ENCODE measurements around the gene NSFL1C.
A peak's percentile ranks its signal among the peaks of the same experiment; 100 is the strongest.

NSFL1C gene

GRCh38 chr20:1399678-1400366 lies 66.8 kb downstream of the NSFL1C start:
- 0 out of 2 replicates have a peak, but pooled peaks have one; percentile 26 for TF ChIP-seq EP300 (IDR thresholded peaks at IDR 0.05; ENCODE audit: borderline replicate concordance)

GRCh38 chr20:1398185-1398584 lies 68.5 kb downstream of the NSFL1C start:
- peak; percentile 59 for TF ChIP-seq RAD21 (IDR thresholded peaks at IDR 0.05; ENCODE audit: low read depth)

- TF ChIP-seq CREB1 (IDR thresholded peaks at IDR 0.05; ENCODE audit: low read depth) (no peak), YY1 (IDR thresholded peaks at IDR 0.05; ENCODE audit: low read depth) (no peak), RAD21 (IDR thresholded peaks at IDR 0.05; ENCODE audit: low read depth) (peak; percentile 50), TCF12 (IDR thresholded peaks at IDR 0.05; ENCODE audit: low read depth) (no peak), TEAD4 (IDR thresholded peaks at IDR 0.05) (no peak), USF1 (IDR thresholded peaks at IDR 0.05) (no peak), CEBPB (IDR thresholded peaks at IDR 0.05) (no peak), NFIC (IDR thresholded peaks at IDR 0.05) (no peak), TAF1 (IDR thresholded peaks at IDR 0.05; ENCODE audit: low read depth) (no peak), FOXM1 (IDR thresholded peaks at IDR 0.05; ENCODE audit: borderline replicate concordance, low read depth) (no peak), EP300 (IDR thresholded peaks at IDR 0.05; ENCODE audit: borderline replicate concordance) (no peak)
- TF ChIP-seq, protein P1, sequence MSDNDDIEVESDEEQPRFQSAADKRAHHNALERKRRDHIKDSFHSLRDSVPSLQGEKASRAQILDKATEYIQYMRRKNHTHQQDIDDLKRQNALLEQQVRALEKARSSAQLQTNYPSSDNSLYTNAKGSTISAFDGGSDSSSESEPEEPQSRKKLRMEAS (IDR thresholded peaks at IDR 0.05) = 0 out of 2 replicates have a peak, but pooled peaks have one; percentile 6
Observed at GRCh38 chr20:1397710-1398109, 68.9 kb downstream of the NSFL1C start.

DNA sequence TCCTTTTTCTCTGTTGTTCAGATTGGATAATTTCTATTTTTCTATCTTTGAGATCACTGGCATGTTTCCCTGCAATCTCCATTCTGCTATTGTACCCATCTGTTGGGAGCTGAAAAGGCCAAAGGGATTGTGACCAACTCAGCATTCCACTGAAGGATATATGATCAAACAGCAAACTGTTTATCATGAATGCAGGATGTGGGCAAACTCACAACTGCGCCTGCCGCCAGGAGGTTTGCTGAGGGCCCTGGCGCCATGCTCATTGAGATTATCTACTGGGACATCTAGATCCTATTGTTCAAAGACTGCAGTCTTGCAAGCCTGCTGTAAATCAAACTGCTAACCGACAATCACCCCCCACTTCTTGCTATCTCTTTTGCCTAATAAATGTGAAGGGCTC lies 69.9 kb downstream of the NSFL1C start:
- TF ChIP-seq ZBTB7A (IDR thresholded peaks at IDR 0.05; ENCODE audit: low read depth) (no peak), YY1 (IDR thresholded peaks at IDR 0.05; ENCODE audit: low read depth) (no peak), NFIC (IDR thresholded peaks at IDR 0.05) (no peak), CEBPB (IDR thresholded peaks at IDR 0.05) (no peak), TAF1 (IDR thresholded peaks at IDR 0.05; ENCODE audit: low read depth) (no peak), FOXM1 (IDR thresholded peaks at IDR 0.05; ENCODE audit: borderline replicate concordance, low read depth) (no peak), RAD21 (IDR thresholded peaks at IDR 0.05; ENCODE audit: low read depth) (no peak), TCF12 (IDR thresholded peaks at IDR 0.05; ENCODE audit: low read depth) (no peak), CREB1 (IDR thresholded peaks at IDR 0.05; ENCODE audit: low read depth) (no peak)
- TF ChIP-seq, protein P2, sequence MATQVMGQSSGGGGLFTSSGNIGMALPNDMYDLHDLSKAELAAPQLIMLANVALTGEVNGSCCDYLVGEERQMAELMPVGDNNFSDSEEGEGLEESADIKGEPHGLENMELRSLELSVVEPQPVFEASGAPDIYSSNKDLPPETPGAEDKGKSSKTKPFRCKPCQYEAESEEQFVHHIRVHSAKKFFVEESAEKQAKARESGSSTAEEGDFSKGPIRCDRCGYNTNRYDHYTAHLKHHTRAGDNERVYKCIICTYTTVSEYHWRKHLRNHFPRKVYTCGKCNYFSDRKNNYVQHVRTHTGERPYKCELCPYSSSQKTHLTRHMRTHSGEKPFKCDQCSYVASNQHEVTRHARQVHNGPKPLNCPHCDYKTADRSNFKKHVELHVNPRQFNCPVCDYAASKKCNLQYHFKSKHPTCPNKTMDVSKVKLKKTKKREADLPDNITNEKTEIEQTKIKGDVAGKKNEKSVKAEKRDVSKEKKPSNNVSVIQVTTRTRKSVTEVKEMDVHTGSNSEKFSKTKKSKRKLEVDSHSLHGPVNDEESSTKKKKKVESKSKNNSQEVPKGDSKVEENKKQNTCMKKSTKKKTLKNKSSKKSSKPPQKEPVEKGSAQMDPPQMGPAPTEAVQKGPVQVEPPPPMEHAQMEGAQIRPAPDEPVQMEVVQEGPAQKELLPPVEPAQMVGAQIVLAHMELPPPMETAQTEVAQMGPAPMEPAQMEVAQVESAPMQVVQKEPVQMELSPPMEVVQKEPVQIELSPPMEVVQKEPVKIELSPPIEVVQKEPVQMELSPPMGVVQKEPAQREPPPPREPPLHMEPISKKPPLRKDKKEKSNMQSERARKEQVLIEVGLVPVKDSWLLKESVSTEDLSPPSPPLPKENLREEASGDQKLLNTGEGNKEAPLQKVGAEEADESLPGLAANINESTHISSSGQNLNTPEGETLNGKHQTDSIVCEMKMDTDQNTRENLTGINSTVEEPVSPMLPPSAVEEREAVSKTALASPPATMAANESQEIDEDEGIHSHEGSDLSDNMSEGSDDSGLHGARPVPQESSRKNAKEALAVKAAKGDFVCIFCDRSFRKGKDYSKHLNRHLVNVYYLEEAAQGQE (IDR thresholded peaks at IDR 0.05; ENCODE audit: low read depth) = no peak

DNA sequence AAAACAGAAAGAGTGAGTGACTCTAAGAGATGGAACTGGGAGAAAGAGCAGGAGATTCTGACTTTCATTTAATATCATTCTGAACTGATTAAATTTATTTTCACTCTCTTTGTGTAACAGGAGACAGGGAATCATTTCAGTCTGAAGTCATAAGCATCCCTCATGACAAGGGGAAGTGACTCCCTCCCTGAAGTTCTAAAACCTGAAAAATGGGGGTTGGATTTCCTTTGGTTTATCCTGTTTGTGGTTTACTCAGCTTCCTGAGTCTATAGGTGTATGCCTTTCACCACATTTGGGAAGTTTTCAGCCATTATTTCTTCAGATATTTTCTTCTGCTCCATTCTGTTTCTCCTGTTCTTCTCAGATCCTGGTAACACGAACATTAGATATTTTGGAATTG lies 70.4 kb downstream of the NSFL1C start:
- TF ChIP-seq NFIC (IDR thresholded peaks at IDR 0.05) (no peak), USF1 (IDR thresholded peaks at IDR 0.05) (no peak), CREB1 (IDR thresholded peaks at IDR 0.05; ENCODE audit: low read depth) (no peak), CEBPB (IDR thresholded peaks at IDR 0.05) (no peak), EGR1 (IDR thresholded peaks at IDR 0.05) (no peak), TCF12 (IDR thresholded peaks at IDR 0.05; ENCODE audit: low read depth) (no peak), FOXM1 (IDR thresholded peaks at IDR 0.05; ENCODE audit: borderline replicate concordance, low read depth) (no peak)

GRCh38 chr20:1394686-1395085 lies 72.0 kb downstream of the NSFL1C start:
- TF ChIP-seq EP300 (IDR thresholded peaks at IDR 0.05; ENCODE audit: borderline replicate concordance) (no peak), NFIC (IDR thresholded peaks at IDR 0.05) (no peak), CEBPB (IDR thresholded peaks at IDR 0.05) (no peak), CREB1 (IDR thresholded peaks at IDR 0.05; ENCODE audit: low read depth) (no peak), RAD21 (IDR thresholded peaks at IDR 0.05; ENCODE audit: low read depth) (no peak), USF1 (IDR thresholded peaks at IDR 0.05) (no peak), EGR1 (IDR thresholded peaks at IDR 0.05) (no peak), ZBTB7A (IDR thresholded peaks at IDR 0.05; ENCODE audit: low read depth) (no peak), TCF12 (IDR thresholded peaks at IDR 0.05; ENCODE audit: low read depth) (no peak)
- TF ChIP-seq, protein P1 (IDR thresholded peaks at IDR 0.05) = no peak
- TF ChIP-seq, protein P2 (IDR thresholded peaks at IDR 0.05; ENCODE audit: low read depth) = no peak
